Fibroblast of skin of left biceps (primary cell): Measurements from ENCODE around the gene MYO19.
"Not testable (repeated sequence)": the region's sequence is repeated elsewhere in the genome, so short reads cannot be mapped to it uniquely, and the experiment has no call there.

Experiments used
- DNase-seq, 2 experiments: peaks; one replicate each; pipeline ENCODE4 v3.0.0-alpha.2; 2013; ENCODE audit warnings: low read depth in 2 of 2

Gene MYO19

GRCh38 chr17:36498560-36499300, 35.9 kb downstream of the MYO19 start:
- DNase-seq = no peak

GRCh38 chr17:36498155-36498554, 36.5 kb downstream of the MYO19 start:
- no peak for DNase-seq

GRCh38 chr17:36496018-36496789, 38.5 kb downstream of the MYO19 start:
- DNase-seq = no peak

- no peak for DNase-seq
Measured at GRCh38 chr17:36495076-36495578, 39.5 kb downstream of the MYO19 start.

- DNase-seq = no peak
Measured at GRCh38 chr17:36494674-36495073, 40.0 kb downstream of the MYO19 start.

- no peak for DNase-seq
Measured at GRCh38 chr17:36493956-36494355, 40.7 kb downstream of the MYO19 start.

- DNase-seq = peak; percentile 82
Measured at GRCh38 chr17:36486204-36487194, 48.2 kb downstream of the MYO19 start, which contains the start of gene ZNHIT3. ZNHIT3 (plus strand) TSS chr17:36486681; CDS start chr17:36486700, 19 bp downstream.

- no peak for DNase-seq
Measured at GRCh38 chr17:36485805-36486203, 48.9 kb downstream of the MYO19 start.

GRCh38 chr17:36485027-36485426, 49.6 kb downstream of the MYO19 start:
- DNase-seq = no peak

GRCh38 chr17:36484021-36484420, 50.6 kb downstream of the MYO19 start:
- DNase-seq = not testable (repeated sequence)

- DNase-seq = peak; percentile 26 to 36
Measured at GRCh38 chr17:36482611-36483504, 51.8 kb downstream of the MYO19 start.

- DNase-seq = no peak
Measured at GRCh38 chr17:36481829-36482228, 52.8 kb downstream of the MYO19 start.

GRCh38 chr17:36475346-36475970, 59.2 kb downstream of the MYO19 start:
- no peak for DNase-seq

GRCh38 chr17:36474571-36474970, 60.1 kb downstream of the MYO19 start:
- DNase-seq = no peak

- no peak for DNase-seq
Measured at GRCh38 chr17:36470499-36470898, 64.2 kb downstream of the MYO19 start.

GRCh38 chr17:36469733-36470132, 64.9 kb downstream of the MYO19 start:
- no peak for DNase-seq

GRCh38 chr17:36468903-36469635, 65.6 kb downstream of the MYO19 start:
- no peak for DNase-seq

GRCh38 chr17:36464765-36465088, 69.9 kb downstream of the MYO19 start:
- DNase-seq = no peak

- DNase-seq = peak; percentile 26 to 36
Measured at GRCh38 chr17:36463916-36464764, 70.5 kb downstream of the MYO19 start.
